HUES48 (cell line): ENCODE data around the gene DTYMK.
A peak's percentile ranks its signal among the peaks of the same experiment; 100 is the strongest.

ENCODE experiments used
- H3K27ac ChIP-seq: one replicate; pipeline ENCODE4 v1.7.0; 2013; ENCODE audit warnings: low read depth, low read length, inconsistent platforms
- H3K27me3 ChIP-seq: 2 replicates; pipeline ENCODE4 v1.6.1; 2013; ENCODE audit warnings: mild to moderate bottlenecking, low read length; ENCODE audit not compliant: control insufficient read depth, insufficient read depth
- H3K36me3 ChIP-seq: 2 replicates; pipeline ENCODE4 v1.6.1; 2013; ENCODE audit warnings: low read length; ENCODE audit not compliant: control insufficient read depth, insufficient read depth
- H3K4me1 ChIP-seq: 2 replicates; pipeline ENCODE4 v1.6.1; 2013; ENCODE audit warnings: mild to moderate bottlenecking, low read length; ENCODE audit not compliant: control insufficient read depth, insufficient read depth
- H3K4me3 ChIP-seq: 2 replicates; pipeline ENCODE4 v1.5.1; 2013; ENCODE audit warnings: mild to moderate bottlenecking, low read depth, low read length
- H3K9ac ChIP-seq: 2 replicates; pipeline ENCODE4 v1.6.1; 2013; ENCODE audit warnings: mild to moderate bottlenecking, low read depth, low read length, moderate library complexity
- H3K9me3 ChIP-seq: 2 replicates; pipeline ENCODE4 v1.6.1; 2013; ENCODE audit warnings: low read length; ENCODE audit not compliant: control insufficient read depth, insufficient read depth

Gene DTYMK

GRCh38 chr2:241680044-241680443 lies 6.6 kb downstream of the DTYMK start:
- H3K36me3 ChIP-seq, result peaks cover 96% of the 10 kb centered on the region
- H3K9ac ChIP-seq, result no peak overlapping the region
- H3K27me3 ChIP-seq, result no peaks in the 10 kb centered on the region
- no peaks in the 10 kb centered on the region for H3K9me3 ChIP-seq
- no peak overlapping the region for H3K4me3 ChIP-seq
- H3K4me1 ChIP-seq, result no peaks in the 10 kb centered on the region
- no peak overlapping the region for H3K27ac ChIP-seq

DNA sequence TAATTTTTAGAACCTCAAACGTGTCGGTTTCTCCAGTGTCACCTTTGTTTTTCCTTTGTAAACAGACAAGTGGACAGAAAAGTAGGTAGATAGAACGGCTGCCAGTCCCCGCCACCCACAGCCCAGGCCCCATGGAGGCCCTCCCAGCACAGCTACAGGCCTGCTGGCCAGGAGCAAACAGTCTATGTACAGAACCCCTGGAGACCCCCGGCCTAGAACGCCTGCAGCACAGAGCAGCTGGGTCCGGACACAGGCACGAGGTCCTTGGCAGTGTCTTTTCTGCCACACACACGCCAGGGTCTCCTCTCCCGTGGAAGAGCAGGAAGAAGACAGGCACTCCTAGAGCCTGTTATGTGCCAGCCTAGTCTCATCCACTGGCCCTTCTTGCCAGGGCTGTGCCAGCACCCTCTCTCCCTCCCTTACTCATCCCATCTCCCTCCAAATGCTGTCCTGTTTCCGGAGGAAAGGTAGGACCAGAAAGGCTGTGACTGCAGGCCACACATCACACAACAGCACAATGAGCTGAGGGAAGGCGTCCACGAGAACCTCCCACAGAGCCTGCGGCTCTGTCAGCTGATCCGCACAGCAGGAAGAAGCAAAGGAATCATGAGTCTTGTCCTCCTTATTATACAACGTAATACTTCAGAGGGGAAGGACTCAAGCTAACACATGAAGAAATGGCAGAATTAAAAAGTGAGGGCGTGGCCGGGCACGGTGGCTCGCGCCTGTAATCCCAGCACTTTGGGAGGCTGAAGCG lies 7.7 kb downstream of the DTYMK start:
- H3K4me3 ChIP-seq, result no peak overlapping the region
- H3K36me3 ChIP-seq, result peaks cover 89% of the 10 kb centered on the region
- no peak overlapping the region for H3K27ac ChIP-seq
- H3K9me3 ChIP-seq, result no peaks in the 10 kb centered on the region
- no peaks in the 10 kb centered on the region for H3K4me1 ChIP-seq
- no peaks in the 10 kb centered on the region for H3K27me3 ChIP-seq
- H3K9ac ChIP-seq, result no peak overlapping the region

- Histone ChIP-seq H3K27me3 (no peaks in the 10 kb centered on the region), H3K9me3 (no peaks in the 10 kb centered on the region), H3K9ac (no peak overlapping the region), H3K4me1 (no peaks in the 10 kb centered on the region), H3K27ac (no peak overlapping the region), H3K4me3 (no peak overlapping the region), H3K36me3 (peaks cover 83% of the 10 kb centered on the region)
These were observed 8.3 kb downstream of the DTYMK start for GRCh38 chr2:241678307-241678706.

- H3K36me3 ChIP-seq, result peaks cover 78% of the 10 kb centered on the region
These were observed 9.2 kb downstream of the DTYMK start for GRCh38 chr2:241677392-241677791.

GRCh38 chr2:241676665-241677064 lies 9.9 kb downstream of the DTYMK start:
- Histone ChIP-seq H3K9ac (no peak overlapping the region), H3K9me3 (no peaks in the 10 kb centered on the region), H3K4me3 (no peak overlapping the region), H3K36me3 (peaks cover 76% of the 10 kb centered on the region), H3K27ac (no peak overlapping the region), H3K27me3 (no peaks in the 10 kb centered on the region), H3K4me1 (no peaks in the 10 kb centered on the region)

More at GRCh38 chr2:241677392-241677791, 9.2 kb downstream of the DTYMK start:
- H3K9me3 ChIP-seq, result no peaks in the 10 kb centered on the region
- no peak overlapping the region for H3K9ac ChIP-seq
- H3K4me3 ChIP-seq, result no peak overlapping the region
- H3K27me3 ChIP-seq, result no peaks in the 10 kb centered on the region
- no peaks in the 10 kb centered on the region for H3K4me1 ChIP-seq
- H3K27ac ChIP-seq, result no peak overlapping the region

DNA sequence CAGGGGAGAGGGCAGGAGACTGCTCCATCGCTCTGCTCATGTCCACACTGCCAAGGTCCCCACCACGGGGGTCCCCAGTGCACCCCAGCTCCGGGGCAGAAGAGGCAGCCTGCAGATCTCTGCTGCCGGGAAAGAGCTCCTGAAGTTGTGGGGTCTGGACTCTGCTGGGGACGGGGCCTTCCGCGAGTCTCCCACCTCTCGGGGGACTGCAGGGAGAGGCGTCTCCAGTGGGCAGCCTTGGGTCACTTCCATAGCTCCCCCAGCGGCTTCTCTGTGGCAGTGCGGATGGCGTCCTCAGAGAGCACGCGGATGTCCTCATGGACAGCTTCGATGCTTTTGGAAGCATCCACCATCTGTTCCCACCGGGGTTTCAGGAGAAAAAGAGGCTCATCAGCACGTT lies 10.7 kb downstream of the DTYMK start:
- Histone ChIP-seq H3K4me3 (no peak overlapping the region), H3K4me1 (no peaks in the 10 kb centered on the region), H3K27me3 (no peaks in the 10 kb centered on the region), H3K9me3 (no peaks in the 10 kb centered on the region), H3K9ac (no peak overlapping the region), H3K27ac (no peak overlapping the region), H3K36me3 (peaks cover 74% of the 10 kb centered on the region)

- no peaks in the 10 kb centered on the region for H3K27me3 ChIP-seq
- H3K4me1 ChIP-seq, result no peaks in the 10 kb centered on the region
- H3K27ac ChIP-seq, result peak overlapping the region; percentile 21
- H3K4me3 ChIP-seq, result no peak overlapping the region
- no peaks in the 10 kb centered on the region for H3K9me3 ChIP-seq
- H3K9ac ChIP-seq, result no peak overlapping the region
- H3K36me3 ChIP-seq, result peaks cover 70% of the 10 kb centered on the region
These were observed 12.6 kb downstream of the DTYMK start for GRCh38 chr2:241673797-241674725.

GRCh38 chr2:241673189-241673663 lies 13.4 kb downstream of the DTYMK start:
- Histone ChIP-seq H3K36me3 (peaks cover 70% of the 10 kb centered on the region), H3K27ac (no peak overlapping the region)

DNA sequence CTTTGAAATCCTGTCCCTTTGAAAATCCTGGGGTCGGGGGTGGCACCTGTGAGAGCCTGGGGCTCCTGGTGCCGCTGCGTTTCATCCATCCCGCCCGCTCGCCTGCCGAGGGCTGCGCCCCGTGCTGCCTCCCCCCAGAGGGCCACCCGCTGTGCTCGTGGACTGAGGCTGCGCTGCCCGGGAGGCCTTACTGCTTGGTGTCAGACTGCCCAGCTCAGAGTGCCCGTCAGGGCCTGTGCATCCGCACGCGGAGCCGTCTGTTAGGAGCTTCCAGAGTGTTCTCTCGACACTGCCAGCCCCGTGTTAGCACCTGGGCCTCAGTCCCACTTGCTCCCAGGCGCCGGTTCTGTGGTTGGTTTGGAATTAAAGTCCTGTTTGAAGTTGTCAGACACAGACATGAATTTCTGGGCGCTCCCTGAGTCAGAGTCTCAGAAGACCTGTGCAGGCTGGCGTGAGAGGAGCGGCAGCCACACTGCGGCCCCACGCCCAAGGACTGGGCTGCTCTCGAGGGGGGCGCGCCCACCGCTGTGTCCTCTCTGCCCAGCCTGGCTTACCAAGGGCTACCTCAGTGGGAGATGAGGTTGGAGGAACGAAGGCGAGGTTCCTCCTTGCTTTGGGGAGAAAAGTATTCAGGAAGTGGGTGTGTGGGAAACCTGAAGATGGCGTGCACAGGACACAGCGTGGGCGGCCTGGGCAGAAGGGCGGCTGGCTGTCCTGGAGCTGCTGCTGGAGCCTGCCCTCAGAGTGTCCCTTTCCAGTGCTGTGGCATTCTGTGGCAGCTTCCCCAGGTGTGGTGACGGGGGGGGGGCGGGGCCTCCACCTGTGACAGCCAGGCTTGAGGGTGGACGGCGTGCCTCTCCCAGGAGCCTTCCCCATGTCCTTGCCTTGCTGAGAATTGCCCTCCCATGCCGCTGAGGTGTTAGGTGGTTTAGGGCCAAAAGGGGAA lies 14.1 kb downstream of the DTYMK start:
- peaks cover 70% of the 10 kb centered on the region for H3K36me3 ChIP-seq
- H3K9me3 ChIP-seq, result no peaks in the 10 kb centered on the region
- H3K27ac ChIP-seq, result no peak overlapping the region
- H3K27me3 ChIP-seq, result no peaks in the 10 kb centered on the region
- H3K4me1 ChIP-seq, result no peaks in the 10 kb centered on the region
- H3K9ac ChIP-seq, result no peak overlapping the region
- H3K4me3 ChIP-seq, result no peak overlapping the region

More at GRCh38 chr2:241673189-241673663, 13.4 kb downstream of the DTYMK start:
- Histone ChIP-seq H3K4me3 (no peak overlapping the region), H3K9me3 (no peaks in the 10 kb centered on the region), H3K4me1 (no peaks in the 10 kb centered on the region), H3K27me3 (no peaks in the 10 kb centered on the region), H3K9ac (no peak overlapping the region)

- H3K4me1 ChIP-seq, result no peaks in the 10 kb centered on the region
- H3K27me3 ChIP-seq, result no peaks in the 10 kb centered on the region
- H3K27ac ChIP-seq, result no peak overlapping the region
- no peak overlapping the region for H3K4me3 ChIP-seq
- peaks cover 65% of the 10 kb centered on the region for H3K36me3 ChIP-seq
- H3K9ac ChIP-seq, result no peak overlapping the region
- H3K9me3 ChIP-seq, result no peaks in the 10 kb centered on the region
These were observed 15.0 kb downstream of the DTYMK start for GRCh38 chr2:241671457-241672240.
